HUES64 (cell line): ENCODE results near the gene ALCAM.

Source experiments
- H3K27ac ChIP-seq: 2 replicates; pipeline ENCODE4 v1.7.0; 2013; ENCODE audit warnings: low read depth, low read length, inconsistent platforms
- H3K27me3 ChIP-seq: 2 replicates; pipeline ENCODE4 v1.6.1; 2013; ENCODE audit warnings: mild to moderate bottlenecking, low read length; ENCODE audit not compliant: insufficient read depth
- H3K36me3 ChIP-seq: 2 replicates; pipeline ENCODE4 v1.6.1; 2013; ENCODE audit warnings: mild to moderate bottlenecking, low read length; ENCODE audit not compliant: insufficient read depth
- H3K4me1 ChIP-seq: 2 replicates; pipeline ENCODE4 v1.6.1; 2013; ENCODE audit warnings: mild to moderate bottlenecking, low read length, moderate library complexity; ENCODE audit not compliant: insufficient read depth
- H3K4me3 ChIP-seq: 2 replicates; pipeline ENCODE4 v1.5.1; 2013; ENCODE audit warnings: mild to moderate bottlenecking, low read length, moderate library complexity
- H3K9ac ChIP-seq: 2 replicates; pipeline ENCODE4 v1.6.1; 2013; ENCODE audit warnings: mild to moderate bottlenecking, low read depth, low read length
- H3K9me3 ChIP-seq: 2 replicates; pipeline ENCODE4 v1.6.1; 2013; ENCODE audit warnings: low read depth, low read length; ENCODE audit not compliant: insufficient read depth
- WGBS: fragments of 150-250, 120-280 bp; methylation state at CpG from one replicate; pipeline ENCODE4 v1.1.7; 2013; ENCODE audit warnings: missing lambda C conversion rate; 5-methylcytosine and 5-hydroxymethylcytosine counted together

Gene ALCAM

GRCh38 chr3:105359098-105359762, 7.5 kb upstream of the ALCAM start:
- H3K4me3 ChIP-seq, result no peak overlapping the region
- H3K27me3 ChIP-seq, result peaks cover 6% of the 10 kb centered on the region
- no peak overlapping the region for H3K9ac ChIP-seq
- H3K36me3 ChIP-seq, result no peaks in the 10 kb centered on the region
- peaks cover 18% of the 10 kb centered on the region for H3K4me1 ChIP-seq
- H3K9me3 ChIP-seq, result no peaks in the 10 kb centered on the region
- WGBS, result 95% methylated on average over 5 of the region's 5 CpGs
- H3K27ac ChIP-seq, result no peak overlapping the region

DNA sequence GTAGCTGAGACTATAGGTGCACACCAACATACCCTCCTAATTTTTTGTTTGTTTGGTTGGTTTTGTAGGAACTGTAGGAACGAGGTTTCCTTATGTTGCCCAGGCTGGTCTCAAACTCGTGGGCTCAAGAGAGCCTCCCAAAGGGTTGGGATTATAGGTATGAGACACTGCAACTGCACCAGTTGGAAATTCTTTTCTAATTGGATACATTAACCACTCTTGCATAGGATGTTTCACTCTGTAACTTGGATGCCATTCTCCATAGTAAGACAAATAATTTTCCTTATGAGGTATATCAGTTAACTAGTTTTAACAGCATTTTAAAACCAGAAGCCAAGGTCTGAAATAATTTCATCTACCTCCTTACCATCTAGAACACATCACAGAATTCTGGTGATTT, 6.7 kb upstream of the ALCAM start:
- 94% methylated on average over 2 of the region's 2 CpGs for WGBS
- Histone ChIP-seq H3K4me1 (peaks cover 20% of the 10 kb centered on the region), H3K27ac (no peak overlapping the region), H3K36me3 (no peaks in the 10 kb centered on the region), H3K4me3 (no peak overlapping the region), H3K9me3 (no peaks in the 10 kb centered on the region), H3K9ac (no peak overlapping the region), H3K27me3 (peaks cover 5% of the 10 kb centered on the region; the same call in 1 of the 2 replicates)

DNA sequence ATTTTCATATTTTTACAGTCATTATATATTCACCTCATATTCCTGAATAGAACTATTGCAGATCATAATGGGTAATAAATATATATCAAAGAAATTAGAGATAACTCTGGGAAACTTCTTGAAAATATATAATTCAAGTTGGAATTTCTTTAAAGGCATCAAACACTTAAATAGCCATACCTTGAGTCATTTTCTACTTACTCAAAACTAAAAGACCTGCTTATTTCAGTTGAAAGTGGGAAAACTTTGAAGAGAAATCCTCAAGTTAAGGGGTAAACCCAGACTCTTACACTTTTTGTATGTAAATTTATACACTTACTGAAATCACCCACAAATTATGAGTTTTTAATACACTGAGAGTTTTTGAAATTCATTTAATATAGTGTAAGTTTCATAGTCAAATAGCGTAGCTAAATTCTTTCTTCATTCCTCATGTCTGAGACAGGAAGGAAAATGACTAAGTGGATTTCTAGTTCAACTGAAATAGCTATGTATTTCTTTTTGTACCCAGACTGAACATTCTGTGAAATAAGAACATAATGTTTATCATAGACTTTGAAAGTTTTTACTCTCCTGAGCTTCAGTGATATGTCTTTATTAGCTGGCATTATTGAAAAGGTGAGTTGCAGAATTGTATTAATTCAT, 4.6 kb upstream of the ALCAM start:
- H3K27ac ChIP-seq, result no peak overlapping the region
- H3K4me1 ChIP-seq, result peaks cover 13% of the 10 kb centered on the region
- no CpG with 5 or more reads among the region's 1 CpG for WGBS
- H3K36me3 ChIP-seq, result no peaks in the 10 kb centered on the region
- H3K4me3 ChIP-seq, result no peak overlapping the region
- H3K9ac ChIP-seq, result no peak overlapping the region
- no peaks in the 10 kb centered on the region for H3K9me3 ChIP-seq
- H3K27me3 ChIP-seq, result no peaks in the 10 kb centered on the region; the same call in 1 of the 2 replicates

DNA sequence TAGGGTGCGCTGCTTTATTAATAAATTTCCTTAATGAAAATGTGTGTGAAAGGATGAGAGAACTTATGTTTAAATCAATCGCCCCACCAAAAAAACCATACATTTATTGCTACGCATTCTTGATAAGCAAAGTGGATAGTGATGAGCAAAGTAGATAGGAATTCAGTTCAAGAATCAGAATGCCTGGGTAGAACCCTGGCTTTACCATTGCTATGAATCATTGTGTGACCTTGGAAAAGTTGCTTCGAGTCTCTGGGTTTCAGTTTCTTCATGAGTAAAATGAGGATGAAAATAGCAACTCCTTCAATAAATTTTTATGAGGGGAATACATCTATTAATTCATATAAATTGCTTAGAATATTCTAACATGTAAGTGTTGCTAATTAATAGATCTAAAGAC, 2.6 kb upstream of the ALCAM start:
- Histone ChIP-seq H3K27ac (no peak overlapping the region), H3K9ac (no peak overlapping the region), H3K9me3 (no peaks in the 10 kb centered on the region), H3K4me1 (peaks cover 13% of the 10 kb centered on the region), H3K27me3 (peaks cover 11% of the 10 kb centered on the region), H3K36me3 (no peaks in the 10 kb centered on the region), H3K4me3 (no peak overlapping the region)
- 88% methylated on average over 2 of the region's 4 CpGs for WGBS

- H3K4me1 ChIP-seq, result peaks cover 16% of the 10 kb centered on the region
- H3K4me3 ChIP-seq, result peak overlapping the region; percentile 81
- H3K9ac ChIP-seq, result no peak overlapping the region
Observed at GRCh38 chr3:105365081-105365390, 1.7 kb upstream of the ALCAM start.

DNA sequence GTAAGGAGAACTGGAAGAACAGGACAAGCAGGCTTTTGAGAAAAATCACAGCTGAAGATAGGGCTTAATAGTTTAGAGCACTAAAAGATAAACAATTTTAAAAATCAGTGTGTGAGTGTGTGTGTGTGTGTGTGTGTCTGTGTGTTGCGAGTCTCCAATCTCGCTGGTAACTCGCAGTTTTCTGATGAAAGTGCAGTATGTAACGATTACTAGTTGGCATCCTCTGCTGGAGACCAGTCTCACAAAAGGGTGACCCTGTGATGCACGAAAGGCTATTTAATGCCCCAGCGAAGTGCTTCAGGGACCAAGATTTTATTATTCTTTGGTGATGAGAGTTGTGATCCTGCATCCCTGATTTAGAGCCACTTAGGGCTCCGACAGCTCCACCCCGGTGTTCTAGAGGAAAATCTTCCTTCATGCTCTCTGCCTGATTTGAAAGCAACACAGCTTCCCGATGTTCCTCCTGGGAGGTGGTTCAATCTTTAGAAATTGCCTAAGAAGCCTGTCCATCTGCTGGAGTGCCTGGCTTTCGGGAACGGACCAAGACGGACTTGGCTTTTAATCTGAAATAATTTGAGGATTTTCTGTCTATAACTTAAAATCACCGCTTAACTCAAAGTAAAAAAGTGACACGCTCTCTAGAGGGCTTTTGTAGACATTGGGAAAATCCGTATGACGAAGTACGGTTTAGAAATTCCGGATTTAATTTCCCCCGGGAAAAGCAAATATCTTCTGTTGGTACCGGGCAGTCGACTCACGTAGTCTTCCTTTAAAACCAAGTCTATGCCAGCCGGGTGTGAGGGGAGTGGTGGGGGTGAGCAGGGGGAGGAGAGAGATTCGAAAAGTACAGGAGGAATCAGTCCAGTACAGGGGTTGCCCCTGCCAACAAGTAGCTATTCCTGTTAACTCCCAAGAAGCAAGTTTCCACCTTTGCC, 1.1 kb upstream of the ALCAM start:
- Histone ChIP-seq H3K36me3 (no peaks in the 10 kb centered on the region), H3K9ac (peak overlapping the region; percentile 57), H3K4me3 (peak overlapping the region; percentile 81), H3K9me3 (no peaks in the 10 kb centered on the region), H3K27me3 (peaks cover 14% of the 10 kb centered on the region), H3K4me1 (peaks cover 22% of the 10 kb centered on the region), H3K27ac (peak overlapping the region; percentile 56)
- WGBS, result 1% methylated on average over 24 of the region's 24 CpGs

More at GRCh38 chr3:105365081-105365390, 1.7 kb upstream of the ALCAM start:
- Histone ChIP-seq H3K9me3 (no peaks in the 10 kb centered on the region), H3K27me3 (peaks cover 14% of the 10 kb centered on the region), H3K27ac (no peak overlapping the region; the same call in 1 of the 2 replicates), H3K36me3 (no peaks in the 10 kb centered on the region)
- WGBS, result 2% methylated on average over 2 of the region's 5 CpGs

- peak overlapping the region; percentile 81 for H3K4me3 ChIP-seq
- H3K27ac ChIP-seq, result peak overlapping the region; percentile 28; the same call in 1 of the 2 replicates
- peak overlapping the region; percentile 55 for H3K9ac ChIP-seq
- H3K27me3 ChIP-seq, result peaks cover 14% of the 10 kb centered on the region
- under 1% methylated on average over 29 of the region's 29 CpGs for WGBS
- no peaks in the 10 kb centered on the region for H3K9me3 ChIP-seq
- H3K4me1 ChIP-seq, result peaks cover 31% of the 10 kb centered on the region
- H3K36me3 ChIP-seq, result no peaks in the 10 kb centered on the region
Observed at GRCh38 chr3:105367063-105367405, 325 bp downstream of the ALCAM start.

GRCh38 chr3:105367406-105368213, 901 bp downstream of the ALCAM start:
- peaks cover 31% of the 10 kb centered on the region for H3K4me1 ChIP-seq

DNA sequence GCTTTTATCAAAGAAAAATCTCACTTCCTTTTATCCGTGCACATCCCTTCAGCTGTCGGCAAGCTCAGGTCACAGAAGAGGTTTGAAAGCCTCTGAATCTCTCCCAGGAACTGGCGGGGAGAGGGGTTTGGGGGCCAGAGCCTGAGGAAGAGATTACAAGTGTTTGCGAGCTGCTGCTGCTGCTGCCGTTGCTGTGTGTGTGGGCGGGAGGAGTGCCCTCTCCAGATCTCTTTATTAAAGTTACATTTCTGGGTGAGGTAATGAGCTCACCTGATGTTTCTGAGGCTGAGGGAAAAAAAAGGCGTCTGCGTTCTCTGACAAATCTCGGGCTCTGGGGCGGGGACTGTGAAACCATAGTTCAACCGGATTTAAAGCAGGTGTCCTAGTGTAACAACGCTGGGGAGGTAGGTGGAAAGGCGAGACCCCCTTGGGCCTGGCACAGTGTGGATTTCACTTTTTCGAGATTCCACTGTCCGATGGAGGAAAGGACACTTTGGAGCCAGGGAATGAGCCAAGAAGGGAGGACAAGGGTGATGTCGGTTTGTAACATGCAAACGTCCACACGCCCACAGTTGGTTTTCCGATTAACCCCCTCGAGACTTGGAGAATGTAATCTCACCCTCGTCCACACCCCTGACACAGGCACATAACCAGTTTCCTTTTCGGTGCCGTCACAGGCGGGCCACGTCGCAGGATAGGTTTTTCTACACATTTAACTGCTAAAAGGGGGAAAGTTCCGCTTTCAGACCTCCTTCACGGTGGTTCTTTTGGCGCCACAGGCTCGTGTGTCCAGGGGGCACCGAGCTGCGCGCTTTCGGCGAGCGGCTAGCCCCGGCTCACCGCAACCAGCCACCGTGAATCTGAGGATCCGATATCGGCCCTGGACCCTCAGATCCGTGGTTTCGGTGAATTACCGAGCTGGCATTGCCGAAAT, 2.1 kb downstream of the ALCAM start:
- under 1% methylated on average over 44 of the region's 45 CpGs for WGBS
- H3K4me1 ChIP-seq, result peaks cover 30% of the 10 kb centered on the region

More at GRCh38 chr3:105367406-105368213, 901 bp downstream of the ALCAM start:
- Histone ChIP-seq H3K9me3 (no peaks in the 10 kb centered on the region), H3K27ac (peak overlapping the region; percentile 28; the same call in 1 of the 2 replicates), H3K27me3 (peaks cover 14% of the 10 kb centered on the region), H3K4me3 (peak overlapping the region; percentile 81), H3K36me3 (no peaks in the 10 kb centered on the region), H3K9ac (peak overlapping the region; percentile 57)
- 1% methylated on average over 37 of the region's 37 CpGs for WGBS

More for the DNA sequence above, 2.1 kb downstream of the ALCAM start:
- Histone ChIP-seq H3K4me3 (peak overlapping the region; percentile 81), H3K27ac (no peak overlapping the region; the same call in 1 of the 2 replicates), H3K36me3 (no peaks in the 10 kb centered on the region), H3K9ac (peak overlapping the region; percentile 57), H3K9me3 (no peaks in the 10 kb centered on the region), H3K27me3 (peaks cover 14% of the 10 kb centered on the region)
